Loucy (cell line): Measurements from ENCODE around the gene IRF2.

Source experiments
- EZH2phosphoT487 ChIP-seq: fragments of 200-600 bp; IDR thresholded peaks from 2 replicates; pipeline ENCODE4 v1.6.1; 2018; ENCODE audit warnings: antibody characterized with exemption, mild to moderate bottlenecking, moderate library complexity, borderline replicate concordance
- TF ChIP-seq, protein P1 (sequence below): fragments of 200-600 bp; sonication (generic); conservative IDR thresholded peaks from 2 replicates; pipeline ENCODE4 v1.5.1; 2014; ENCODE audit warnings: mild to moderate bottlenecking, antibody characterized with exemption, low read length

GRCh38 chr4:184358521-184359232 is 115.7 kb downstream of the IRF2 start:
- TF ChIP-seq, protein P1, sequence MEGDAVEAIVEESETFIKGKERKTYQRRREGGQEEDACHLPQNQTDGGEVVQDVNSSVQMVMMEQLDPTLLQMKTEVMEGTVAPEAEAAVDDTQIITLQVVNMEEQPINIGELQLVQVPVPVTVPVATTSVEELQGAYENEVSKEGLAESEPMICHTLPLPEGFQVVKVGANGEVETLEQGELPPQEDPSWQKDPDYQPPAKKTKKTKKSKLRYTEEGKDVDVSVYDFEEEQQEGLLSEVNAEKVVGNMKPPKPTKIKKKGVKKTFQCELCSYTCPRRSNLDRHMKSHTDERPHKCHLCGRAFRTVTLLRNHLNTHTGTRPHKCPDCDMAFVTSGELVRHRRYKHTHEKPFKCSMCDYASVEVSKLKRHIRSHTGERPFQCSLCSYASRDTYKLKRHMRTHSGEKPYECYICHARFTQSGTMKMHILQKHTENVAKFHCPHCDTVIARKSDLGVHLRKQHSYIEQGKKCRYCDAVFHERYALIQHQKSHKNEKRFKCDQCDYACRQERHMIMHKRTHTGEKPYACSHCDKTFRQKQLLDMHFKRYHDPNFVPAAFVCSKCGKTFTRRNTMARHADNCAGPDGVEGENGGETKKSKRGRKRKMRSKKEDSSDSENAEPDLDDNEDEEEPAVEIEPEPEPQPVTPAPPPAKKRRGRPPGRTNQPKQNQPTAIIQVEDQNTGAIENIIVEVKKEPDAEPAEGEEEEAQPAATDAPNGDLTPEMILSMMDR = no peak
- no peak for TF ChIP-seq EZH2phosphoT487
